Immature natural killer cell (primary cell): ENCODE results near the gene RNU1-4. TPM values are rescaled to one million over a fixed set of nuclear protein-coding genes. Genes with fewer than 3 reads are reported as not detected.
"Not testable (repeated sequence)": the region's sequence is repeated elsewhere in the genome, so short reads cannot be mapped to it uniquely, and the experiment has no call there.

Source experiments
- DNase-seq, 3 donors: peaks; one replicate each; pipeline ENCODE4 v3.0.0; 2022; ENCODE audit warnings: mixed read lengths in 1 of 3
- H3K27ac Mint-ChIP-seq, 6 donors: one replicate each; pipeline ENCODE4 v1.8.0; 2020; ENCODE audit warnings: mixed read lengths in 6 of 6, mild to moderate bottlenecking in 5 of 6, inconsistent platforms in 4 of 6, moderate library complexity in 3 of 6
- H3K27me3 Mint-ChIP-seq, 3 donors: one replicate each; pipeline ENCODE4 v1.8.0; 2020 to 2021; ENCODE audit warnings: low read depth in 3 of 3, mild to moderate bottlenecking in 3 of 3, mixed read lengths in 3 of 3, moderate library complexity in 3 of 3, inconsistent platforms in 1 of 3
- H3K36me3 Mint-ChIP-seq, 3 donors: one replicate each; pipeline ENCODE4 v1.8.0; 2020; ENCODE audit warnings: mixed read lengths in 3 of 3, inconsistent platforms in 2 of 3, mild to moderate bottlenecking in 2 of 3
- H3K4me1 Mint-ChIP-seq, 2 donors: one replicate each; pipeline ENCODE4 v1.8.0; 2020; ENCODE audit warnings: inconsistent platforms in 2 of 2, mild to moderate bottlenecking in 2 of 2, mixed read lengths in 2 of 2, moderate library complexity in 1 of 2
- H3K4me3 Mint-ChIP-seq, 5 donors: one replicate each; pipeline ENCODE4 v1.8.0; 2020; ENCODE audit warnings: mild to moderate bottlenecking in 5 of 5, mixed read lengths in 5 of 5, inconsistent platforms in 3 of 5, moderate library complexity in 3 of 5
- H3K9me3 Mint-ChIP-seq, 6 donors: one replicate each; pipeline ENCODE4 v1.8.0; 2020; ENCODE audit warnings: mild to moderate bottlenecking in 6 of 6, mixed read lengths in 6 of 6, inconsistent platforms in 4 of 6, moderate library complexity in 3 of 6
- polyA plus RNA-seq, 3 donors: library from polyadenylated mRNA; unstranded; fragments of 300-500 nt; fragmentation: Illumina TruSeq; gene quantifications; one replicate each; pipeline ENCODE4 v1.2.3, GENCODE V29; 2021

The RNU1-4 gene
- polyA plus RNA-seq, 3 donors from 2014 or later: 28.1 TPM; not detected in 2

GRCh38 chr1:16718099-16718907 lies 22.0 kb upstream of the RNU1-4 start:
- H3K27me3 Mint-ChIP-seq, H3K36me3 Mint-ChIP-seq, H3K9me3 Mint-ChIP-seq, DNase-seq, H3K4me3 Mint-ChIP-seq, H3K27ac Mint-ChIP-seq, H3K4me1 Mint-ChIP-seq: not testable (repeated sequence)

GRCh38 chr1:16718908-16719533 lies 21.3 kb upstream of the RNU1-4 start:
- no peak for DNase-seq
- no peak overlapping the region for H3K27ac Mint-ChIP-seq
- H3K9me3 Mint-ChIP-seq: no peaks in the 10 kb centered on the region
- H3K4me1 Mint-ChIP-seq: no peaks in the 10 kb centered on the region
- H3K36me3 Mint-ChIP-seq: no peaks in the 10 kb centered on the region
- peaks cover 5 to 9% (median 5%) of the 10 kb centered on the region in 3 donors for H3K27me3 Mint-ChIP-seq
- no peak overlapping the region for H3K4me3 Mint-ChIP-seq

- Mint-ChIP-seq H3K36me3 (no peaks in the 10 kb centered on the region), H3K9me3 (no peaks in the 10 kb centered on the region), H3K27me3 (peaks cover 5 to 9% (median 5%) of the 10 kb centered on the region in 3 donors), H3K4me3 (no peak overlapping the region), H3K4me1 (no peaks in the 10 kb centered on the region), H3K27ac (no peak overlapping the region)
- DNase-seq: no peak
These were observed 20.6 kb upstream of the RNU1-4 start for GRCh38 chr1:16719571-16720350.

GRCh38 chr1:16720351-16721223 lies 19.7 kb upstream of the RNU1-4 start:
- Mint-ChIP-seq H3K4me3 (no peak overlapping the region), H3K9me3 (no peaks in the 10 kb centered on the region), H3K36me3 (no peaks in the 10 kb centered on the region), H3K27ac (no peak overlapping the region), H3K27me3 (peaks cover 5 to 9% (median 5%) of the 10 kb centered on the region in 3 donors), H3K4me1 (no peaks in the 10 kb centered on the region)
- DNase-seq: no peak

GRCh38 chr1:16721871-16722641 lies 18.3 kb upstream of the RNU1-4 start:
- peaks cover 2 to 9% (median 5%) of the 10 kb centered on the region in 3 donors for H3K27me3 Mint-ChIP-seq
- H3K36me3 Mint-ChIP-seq: no peaks in the 10 kb centered on the region
- no peak for DNase-seq
- H3K9me3 Mint-ChIP-seq: no peaks in the 10 kb centered on the region
- H3K4me1 Mint-ChIP-seq: no peaks in the 10 kb centered on the region
- no peak overlapping the region for H3K4me3 Mint-ChIP-seq
- no peak overlapping the region for H3K27ac Mint-ChIP-seq

DNA sequence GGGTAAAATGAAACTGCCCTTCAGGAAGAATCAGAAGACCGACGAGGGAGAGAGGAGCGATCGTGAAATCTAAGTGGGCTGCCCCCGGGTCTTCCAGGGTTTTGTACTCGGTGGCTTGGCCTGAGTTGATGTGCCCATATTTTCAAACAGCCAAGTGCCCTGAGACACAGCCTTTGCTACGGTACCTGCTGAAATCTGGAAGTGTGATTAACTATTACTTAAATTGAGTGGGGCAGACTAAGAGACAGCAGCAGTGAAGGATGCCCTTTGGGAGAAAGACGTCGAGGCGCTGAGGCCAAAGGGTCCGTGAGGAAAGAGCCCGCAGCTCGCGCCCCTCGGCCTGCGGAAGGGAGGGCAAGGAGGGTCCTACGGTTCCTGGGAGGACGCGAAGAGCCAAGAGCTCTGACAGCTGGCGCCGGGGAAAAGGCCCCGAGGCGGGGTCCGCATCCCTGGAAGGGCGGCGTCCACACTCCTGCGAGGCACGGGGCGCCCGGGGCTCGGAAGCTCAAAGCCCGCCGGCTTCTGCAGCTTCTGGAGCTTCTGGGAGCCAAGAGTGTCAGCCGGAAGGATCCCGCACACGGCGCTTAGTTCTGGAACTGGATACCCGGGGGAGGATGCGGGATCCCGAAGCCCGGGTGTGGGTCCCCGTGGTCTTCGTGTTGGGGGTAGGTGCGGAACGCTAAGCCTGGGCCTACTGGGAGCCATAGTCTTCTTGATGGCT lies 15.4 kb upstream of the RNU1-4 start:
- no peaks in the 10 kb centered on the region for H3K9me3 Mint-ChIP-seq
- H3K4me3 Mint-ChIP-seq: no peak overlapping the region
- H3K27me3 Mint-ChIP-seq: peaks cover 0 to 9% (median 2%) of the 10 kb centered on the region in 3 donors
- H3K36me3 Mint-ChIP-seq: no peaks in the 10 kb centered on the region
- DNase-seq: no peak
- no peaks in the 10 kb centered on the region for H3K4me1 Mint-ChIP-seq
- no peak overlapping the region for H3K27ac Mint-ChIP-seq

GRCh38 chr1:16725439-16726245 lies 14.7 kb upstream of the RNU1-4 start:
- H3K27ac Mint-ChIP-seq, H3K27me3 Mint-ChIP-seq, H3K4me3 Mint-ChIP-seq, H3K4me1 Mint-ChIP-seq, DNase-seq, H3K36me3 Mint-ChIP-seq, H3K9me3 Mint-ChIP-seq: not testable (repeated sequence)

DNA sequence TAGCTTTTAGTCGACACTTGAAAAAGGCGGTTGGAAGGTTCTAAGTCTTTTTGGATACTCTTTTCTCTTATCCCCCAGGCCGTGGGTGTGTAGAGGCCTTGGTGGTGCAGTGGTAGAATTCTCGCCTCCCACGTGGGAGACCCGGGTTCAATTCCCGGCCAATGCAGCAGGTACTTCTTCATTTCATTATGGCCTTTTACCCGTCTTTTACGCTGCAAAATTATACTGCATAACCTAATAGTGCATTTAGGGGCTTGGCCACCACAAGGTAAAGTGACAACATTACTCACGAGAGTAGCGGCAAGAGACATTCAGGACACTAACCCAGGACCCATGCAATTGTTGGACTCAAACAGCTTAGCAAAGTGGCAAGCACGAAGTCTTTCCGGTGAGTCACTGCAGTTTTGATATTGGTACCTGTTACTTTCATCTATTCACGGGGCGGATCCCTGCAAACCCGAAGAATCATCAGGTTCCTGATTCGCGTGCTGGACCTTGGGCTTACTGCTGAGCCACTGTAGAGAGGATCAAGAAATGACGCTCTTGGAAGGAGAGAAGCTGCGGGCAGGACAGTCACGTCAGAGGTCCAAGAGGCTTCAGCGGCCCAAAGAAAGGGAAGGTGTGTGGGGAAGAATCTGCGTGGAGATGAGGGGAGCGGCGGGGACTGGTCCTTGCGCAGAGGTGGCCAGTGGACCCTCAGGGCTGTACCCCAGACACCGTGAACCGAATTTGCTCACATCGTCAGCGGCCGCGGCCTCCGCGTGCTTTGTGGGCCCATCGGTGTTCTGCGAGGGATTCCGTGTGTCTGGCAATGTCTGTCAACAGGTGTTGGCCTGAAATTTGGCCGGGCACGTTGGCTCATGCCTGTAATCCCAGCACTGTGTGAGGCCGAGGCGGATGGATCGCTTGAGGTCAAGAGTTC lies 12.9 kb upstream of the RNU1-4 start:
- H3K27me3 Mint-ChIP-seq: peaks cover 0 to 3% (median 0%) of the 10 kb centered on the region in 3 donors

DNA sequence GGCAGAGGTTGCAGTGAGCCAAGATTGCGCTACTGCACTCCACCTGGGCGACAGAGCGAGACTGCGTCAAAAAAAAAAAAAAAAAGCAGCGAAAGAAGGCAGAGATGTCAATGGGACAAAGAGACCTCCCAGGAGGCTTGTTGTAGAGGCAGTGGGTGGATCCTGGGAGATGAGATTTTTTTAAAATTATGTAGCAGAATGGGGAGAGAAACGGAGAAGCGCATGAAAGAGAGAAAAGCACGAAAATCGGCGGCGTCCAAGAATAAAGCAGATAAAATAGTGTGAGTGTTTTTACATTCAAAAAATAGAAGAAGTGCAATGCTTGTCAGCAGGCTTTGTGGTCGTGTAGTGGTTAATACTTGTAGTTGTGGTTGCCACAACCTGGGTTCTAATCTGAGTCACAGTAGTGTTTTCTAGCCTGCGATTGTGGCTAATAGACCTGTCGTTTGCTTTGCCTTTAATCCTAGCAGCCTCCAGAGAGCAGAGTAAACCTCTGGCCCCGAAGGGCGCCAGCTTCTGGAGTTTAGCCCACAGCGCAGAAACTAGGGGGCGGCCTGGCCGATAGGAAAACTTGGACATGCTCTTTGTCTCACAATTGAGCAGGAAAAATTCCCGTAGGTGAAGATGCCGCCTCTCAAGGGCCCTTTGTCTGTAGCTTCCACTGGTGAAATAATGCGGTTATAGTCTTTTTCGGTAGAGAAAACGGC lies 11.9 kb upstream of the RNU1-4 start:
- not testable (repeated sequence) for H3K4me3 Mint-ChIP-seq, H3K27ac Mint-ChIP-seq, H3K4me1 Mint-ChIP-seq, H3K36me3 Mint-ChIP-seq, H3K27me3 Mint-ChIP-seq, H3K9me3 Mint-ChIP-seq, DNase-seq

More for the DNA sequence above, 12.9 kb upstream of the RNU1-4 start:
- H3K4me1 Mint-ChIP-seq: no peaks in the 10 kb centered on the region
- H3K4me3 Mint-ChIP-seq: no peak overlapping the region
- no peaks in the 10 kb centered on the region for H3K9me3 Mint-ChIP-seq
- no peaks in the 10 kb centered on the region for H3K36me3 Mint-ChIP-seq
- no peak overlapping the region for H3K27ac Mint-ChIP-seq
- peak in 1 of 3 donors; percentile 34 for DNase-seq

- H3K36me3 Mint-ChIP-seq, H3K4me1 Mint-ChIP-seq, H3K9me3 Mint-ChIP-seq, H3K27ac Mint-ChIP-seq, H3K27me3 Mint-ChIP-seq, DNase-seq, H3K4me3 Mint-ChIP-seq: not testable (repeated sequence)
These were observed 7.9 kb upstream of the RNU1-4 start for GRCh38 chr1:16732254-16732896.
